HG02970 (cell line): ENCODE measurements around the gene DNAH7.
"Not testable (repeated sequence)": the region's sequence is repeated elsewhere in the genome, so short reads cannot be mapped to it uniquely, and the experiment has no call there.

Experiments
- ATAC-seq: cut with Tn5 transposase; IDR thresholded peaks from one replicate; pipeline ENCODE4 v1.9.1; 2021; ENCODE audit warnings: mild to moderate bottlenecking, moderate library complexity, moderate number of reproducible peaks; ENCODE audit not compliant: unreplicated experiment, low FRiP score

The DNAH7 gene

DNA sequence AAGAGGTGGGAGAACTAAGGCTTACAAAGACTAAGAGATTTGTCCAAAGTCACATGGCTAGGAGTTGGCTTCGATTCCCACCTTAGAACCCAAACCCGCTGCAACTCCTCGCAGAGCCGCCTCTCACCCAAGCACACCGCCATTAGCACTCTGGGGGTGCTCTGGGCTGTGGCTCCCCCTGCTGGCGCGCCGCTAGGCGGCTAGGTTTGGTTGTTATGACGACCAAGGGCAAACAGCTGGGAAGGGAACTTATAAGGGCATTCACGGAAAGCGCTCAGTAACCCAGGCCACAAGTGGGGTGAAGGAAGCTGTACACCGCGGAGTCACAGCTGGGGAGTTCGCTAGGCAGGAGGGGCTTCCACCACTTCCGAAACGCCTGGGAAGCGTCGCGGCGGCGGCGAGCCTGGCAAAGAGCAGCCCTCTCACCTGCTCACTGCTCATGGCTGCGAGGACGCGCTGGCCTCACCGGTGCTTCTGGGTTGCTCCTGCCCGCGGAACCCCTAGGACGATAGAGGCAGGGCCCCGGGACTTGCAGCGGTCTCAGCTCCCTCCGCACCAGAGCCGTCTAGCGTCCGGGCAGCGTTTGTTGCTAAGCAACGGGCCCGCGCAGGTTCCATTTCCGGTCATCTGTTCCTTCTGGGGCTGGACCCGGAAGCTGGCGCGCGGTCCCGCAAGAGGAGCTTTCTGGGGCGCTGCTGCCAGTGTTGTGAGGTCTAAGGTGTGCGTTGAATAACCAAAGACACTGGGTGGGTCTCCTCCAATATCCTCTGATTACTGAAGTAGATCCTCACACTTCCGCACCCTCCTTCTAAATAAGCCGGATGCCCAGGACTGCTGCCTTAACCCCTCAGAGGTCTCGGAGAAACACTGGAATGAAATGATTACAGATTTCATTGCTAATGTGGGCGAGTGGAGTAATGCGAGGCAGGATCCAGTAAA lies at the start of gene DNAH7:
TSS of gene DNAH7 (minus strand) at position 567 of the 939 bp plus-strand sequence. CDS start at position 441, 126 bp downstream.
- ATAC-seq: peak; percentile 99

DNA sequence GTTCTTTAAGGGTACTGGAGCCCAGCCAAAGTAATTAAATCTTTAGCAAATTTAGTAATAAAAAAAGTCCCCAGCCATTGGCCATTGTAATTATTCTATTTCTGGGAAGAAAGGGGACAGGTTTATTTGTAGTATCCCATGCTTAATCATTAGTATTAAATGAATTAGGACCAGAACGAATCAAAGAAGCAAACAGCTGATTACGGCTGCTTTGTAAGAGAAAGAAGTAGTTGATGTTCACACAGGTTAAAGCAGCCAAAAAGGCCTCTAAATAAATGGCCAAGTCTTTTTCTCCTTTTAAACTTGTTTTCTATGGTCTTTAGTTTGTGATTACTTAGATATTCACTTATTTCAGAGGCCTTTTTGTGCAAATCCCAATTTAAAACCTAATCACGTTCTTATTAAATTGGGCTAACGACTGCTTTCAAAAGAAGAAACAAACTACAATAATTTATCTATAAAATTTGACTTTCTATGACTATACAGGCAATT lies 48.6 kb upstream of the DNAH7 start:
- ATAC-seq: no peak

GRCh38 chr2:196113061-196113974 lies 44.7 kb upstream of the DNAH7 start:
- ATAC-seq: no peak

DNA sequence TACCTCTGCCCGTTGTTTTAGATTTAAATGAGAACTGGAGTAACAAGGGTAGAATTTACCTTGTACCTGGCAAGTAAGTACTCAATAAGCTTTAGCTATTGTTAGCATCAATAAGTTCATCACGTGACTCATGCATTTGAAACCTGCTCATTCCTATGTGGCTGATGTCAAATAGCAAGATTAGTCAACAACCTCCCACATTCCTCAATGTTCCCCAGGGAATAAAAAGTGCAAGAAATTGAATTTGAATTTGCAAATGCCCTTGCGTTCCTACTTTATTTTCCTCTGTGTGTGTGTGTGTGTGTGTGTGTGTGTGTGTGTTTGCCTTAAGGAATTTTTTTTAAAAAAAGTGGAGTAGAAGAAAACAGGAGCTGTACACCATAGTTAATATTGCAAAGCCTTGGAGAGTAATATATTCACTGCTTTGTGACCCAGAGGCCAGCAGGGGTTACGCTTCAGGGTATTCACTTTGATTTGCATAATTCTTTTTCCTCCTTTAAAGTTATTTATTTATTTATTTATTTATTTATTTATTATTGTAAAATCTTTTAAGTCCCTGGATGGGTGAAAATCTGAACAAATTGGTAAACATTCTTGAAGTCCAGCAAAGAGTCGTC lies 43.9 kb upstream of the DNAH7 start:
- no peak for ATAC-seq

- no peak for ATAC-seq
Observed at GRCh38 chr2:196108604-196109003, 40.0 kb upstream of the DNAH7 start.

GRCh38 chr2:196105951-196106350 lies 37.3 kb upstream of the DNAH7 start:
- no peak for ATAC-seq

DNA sequence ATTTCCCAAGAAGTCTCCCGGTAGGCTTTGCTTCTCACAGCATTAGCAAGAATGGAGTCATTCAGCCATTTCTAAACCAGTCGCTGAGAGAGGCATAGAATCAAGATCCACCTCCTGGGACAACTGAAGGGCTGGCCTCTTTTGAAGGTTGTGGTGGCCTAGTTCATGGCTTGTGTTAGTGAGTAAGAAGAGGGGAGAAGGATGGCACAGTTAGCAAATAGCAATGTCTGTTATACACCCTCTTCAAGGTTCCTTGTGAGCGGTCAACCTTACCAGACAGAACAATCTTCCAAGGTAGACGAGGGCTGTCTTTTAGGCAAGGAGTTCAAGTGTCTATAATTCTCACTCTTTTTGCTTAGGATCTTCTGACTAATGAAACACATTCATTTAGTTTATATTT lies 35.4 kb upstream of the DNAH7 start:
- ATAC-seq: no peak

DNA sequence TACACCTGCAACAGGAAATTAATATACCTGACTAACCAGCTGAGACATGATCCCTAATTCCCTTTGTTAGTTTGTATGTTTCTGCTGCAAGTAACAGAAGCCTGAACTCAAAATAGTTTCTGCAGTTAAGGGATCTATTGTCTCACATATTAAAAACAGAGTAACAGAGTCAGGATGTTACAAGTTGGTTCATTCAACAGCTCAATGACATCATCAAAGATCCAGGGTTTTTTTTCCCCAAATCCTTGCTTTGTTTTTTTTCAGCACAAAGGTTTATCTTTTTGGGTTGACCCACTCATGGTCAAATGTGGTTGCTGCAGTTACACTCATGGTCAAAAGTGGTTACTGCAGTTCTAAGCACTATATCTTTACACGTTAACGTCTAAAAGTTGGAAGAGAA lies 35.0 kb upstream of the DNAH7 start:
- no peak for ATAC-seq

DNA sequence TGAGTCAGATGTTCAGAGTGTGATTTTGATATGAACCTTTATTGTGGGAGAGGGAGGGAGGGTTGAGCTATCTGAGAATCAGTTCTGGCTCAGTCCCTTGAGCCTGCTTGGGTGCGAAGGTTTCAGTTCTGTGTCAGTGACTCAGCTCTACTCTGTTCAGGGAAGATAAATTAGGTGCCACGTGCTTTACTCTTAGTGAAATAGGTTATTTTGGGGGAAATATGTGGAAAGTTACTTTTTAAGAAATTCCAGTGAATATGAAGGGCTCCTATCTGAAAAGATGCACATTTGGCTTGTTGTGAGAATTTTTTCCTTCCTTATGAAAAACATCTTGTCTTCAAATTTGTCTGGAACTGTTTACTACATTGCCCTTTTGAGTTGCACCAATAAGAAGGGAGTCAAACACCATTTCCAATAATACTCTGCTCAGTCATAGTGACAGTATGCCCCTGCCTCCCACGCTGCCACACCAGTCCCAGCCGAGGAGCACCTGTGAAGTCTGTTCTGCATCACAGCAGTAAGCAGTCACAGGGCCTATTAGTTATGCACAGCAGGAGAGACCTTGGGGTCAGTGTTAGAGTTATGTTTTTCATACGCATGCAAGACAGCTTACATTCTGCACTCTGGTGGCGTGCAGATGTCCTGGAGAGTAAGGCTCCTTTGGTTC lies 32.8 kb upstream of the DNAH7 start:
- peak; percentile 92 for ATAC-seq

DNA sequence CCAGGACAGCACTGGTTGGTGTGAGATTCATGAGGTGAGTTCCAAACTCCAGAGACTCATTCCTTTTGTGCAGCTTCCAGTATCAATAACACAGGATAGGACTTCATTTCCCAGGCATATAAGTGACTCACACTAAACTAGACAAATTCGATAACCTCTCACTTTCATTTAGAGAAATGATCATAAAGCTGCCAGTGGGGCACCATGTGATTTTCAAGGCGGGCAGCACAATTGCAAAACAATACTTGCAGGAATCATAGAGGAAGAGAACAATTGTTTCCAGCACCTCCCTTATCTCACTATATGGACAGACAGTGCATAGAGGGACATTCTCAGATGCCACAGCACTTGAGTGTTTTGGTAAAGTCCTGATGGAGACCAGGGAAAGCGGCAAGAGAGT lies 31.3 kb upstream of the DNAH7 start:
- no peak for ATAC-seq

DNA sequence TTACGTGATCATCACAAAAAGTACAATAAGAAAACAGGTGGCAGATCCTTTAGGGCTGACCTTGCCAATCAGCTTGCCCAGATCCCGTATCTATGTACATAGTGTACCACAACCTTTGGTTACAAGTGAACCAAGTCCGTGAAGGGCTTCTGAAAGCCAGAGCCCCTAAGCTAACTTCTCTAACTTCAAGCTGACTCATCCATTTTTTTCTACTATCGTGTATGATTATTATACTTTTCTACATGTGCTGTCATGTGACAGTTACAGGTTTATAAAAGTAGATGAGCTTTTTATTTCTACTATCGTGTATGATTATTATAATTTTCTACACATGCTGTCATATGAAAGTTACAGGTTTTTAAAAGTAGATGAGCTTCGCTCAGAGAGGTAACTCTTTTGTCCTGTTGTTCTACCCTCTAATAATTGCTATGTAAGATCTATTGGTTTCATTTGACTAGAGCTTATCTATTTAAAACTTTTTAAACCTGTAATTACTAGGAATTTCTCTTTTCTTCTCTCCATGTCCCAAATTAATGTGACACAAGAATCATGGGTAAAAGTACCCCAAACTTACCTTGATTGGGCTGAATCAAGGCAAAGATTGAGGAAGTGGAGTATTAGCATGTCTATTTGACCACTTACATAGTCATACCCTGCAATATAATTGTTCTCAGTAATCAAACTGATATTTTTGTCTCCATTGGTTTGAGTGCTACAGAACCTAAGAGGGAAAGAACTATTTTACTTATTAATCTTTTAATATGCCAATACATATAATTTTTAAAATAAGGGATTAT lies 29.4 kb upstream of the DNAH7 start:
- ATAC-seq: no peak

- ATAC-seq: no peak
Observed at GRCh38 chr2:196096982-196097745, 28.5 kb upstream of the DNAH7 start.

DNA sequence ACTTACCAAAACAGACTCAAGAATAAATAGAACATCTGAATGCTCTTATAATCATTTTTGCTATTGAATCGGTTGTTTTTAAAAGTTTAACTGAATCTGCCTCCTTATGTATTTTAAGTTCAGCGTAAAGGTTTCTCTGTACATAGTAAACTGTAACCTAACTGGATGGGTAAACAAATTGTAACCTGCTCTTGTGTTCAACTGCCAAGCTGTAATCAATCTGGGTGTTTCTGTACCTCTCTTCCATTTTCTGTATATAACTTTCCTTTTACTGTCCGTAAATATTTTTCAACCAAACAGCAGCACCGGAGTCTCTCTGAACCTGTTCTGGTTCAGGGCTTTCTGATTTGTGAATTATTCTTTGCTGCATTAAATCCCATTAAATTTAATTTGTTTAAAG lies 27.6 kb upstream of the DNAH7 start:
- ATAC-seq: no peak

DNA sequence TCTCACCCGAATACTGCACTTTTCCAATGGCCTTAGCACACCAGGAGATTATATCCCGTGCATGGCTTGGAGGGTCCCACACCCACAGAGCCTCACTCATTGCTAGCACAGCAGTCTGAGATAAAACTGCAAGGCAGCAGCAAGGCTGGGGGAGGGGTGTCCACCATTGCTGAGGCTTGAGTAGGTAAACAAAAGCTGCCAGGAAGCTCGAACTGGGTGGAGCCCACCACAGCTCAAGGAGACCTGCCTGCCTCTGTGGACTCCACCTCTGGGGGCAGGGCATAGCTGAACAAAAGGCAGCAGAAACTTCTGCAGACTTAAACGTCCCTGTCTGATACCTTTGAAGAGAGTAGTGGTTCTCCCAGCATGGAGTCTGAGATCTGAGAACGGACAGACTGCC lies 20.8 kb upstream of the DNAH7 start:
- not testable (repeated sequence) for ATAC-seq

GRCh38 chr2:196088203-196088602 lies 19.6 kb upstream of the DNAH7 start:
- no peak for ATAC-seq

DNA sequence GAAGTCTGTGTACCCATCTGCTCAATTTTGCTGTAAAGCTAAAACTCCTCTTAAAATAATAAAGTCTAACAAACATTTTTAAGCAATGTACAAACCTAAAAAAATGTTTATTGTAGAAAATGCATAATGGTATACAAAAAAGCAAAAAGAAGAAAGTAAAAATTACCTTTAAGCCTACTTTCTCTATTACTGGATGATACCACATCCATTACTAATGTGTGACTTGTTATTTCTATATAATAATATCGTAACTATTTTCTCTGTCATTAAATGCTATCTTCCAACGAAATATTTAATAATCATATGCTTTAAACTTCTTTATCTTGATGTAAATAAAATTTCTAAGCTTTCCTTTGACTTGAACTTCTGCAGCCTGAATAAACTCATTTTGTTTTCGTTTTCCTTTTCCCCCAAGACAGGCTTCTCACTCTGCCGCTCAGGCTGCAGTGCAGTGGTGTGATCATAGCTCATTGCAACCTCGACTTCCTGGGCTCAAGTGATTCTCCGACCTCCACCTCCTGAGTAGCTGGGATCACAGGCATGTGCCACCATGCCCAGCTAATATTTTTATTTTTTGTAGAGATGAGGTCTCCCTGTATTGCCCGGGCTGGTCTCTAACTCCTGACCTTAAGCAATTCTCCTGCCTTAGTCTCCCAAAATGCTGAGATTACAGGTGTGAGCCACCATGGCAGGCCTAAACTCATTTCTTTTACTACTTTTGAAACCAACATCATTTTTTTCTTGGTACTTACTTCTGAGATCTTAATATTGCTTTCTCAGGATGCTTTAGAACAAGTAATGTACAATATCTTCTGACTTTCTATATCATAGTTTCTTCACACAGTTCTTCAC lies 18.1 kb upstream of the DNAH7 start:
- no peak for ATAC-seq

GRCh38 chr2:196083601-196084000 lies 15.0 kb upstream of the DNAH7 start:
- ATAC-seq: no peak

GRCh38 chr2:196080526-196080925 lies 11.9 kb upstream of the DNAH7 start:
- no peak for ATAC-seq
